OCI-LY7 (cell line): ENCODE measurements around the gene RPH3AL. TPM values are rescaled to one million over a fixed set of nuclear protein-coding genes. Genes with fewer than 3 reads are reported as not detected.
"Not testable (repeated sequence)": the region's sequence is repeated elsewhere in the genome, so short reads cannot be mapped to it uniquely, and the experiment has no call there.

Experiments used
- BruUV-seq: library from RNA; stranded (reverse); fragments of 400-500 nt; replicated peaks from 2 replicates; lab custom pipeline; 2021; lab: Mats Ljungman, UMichigan
- CTCF ChIA-PET: fragments of 300-600 bp; sonication (Branson Sonifier 250); formaldehyde crosslinking; loops from one replicate; lab custom pipeline; 2022; ENCODE audit warnings: antibody characterized with exemption; ENCODE audit not compliant: unreplicated experiment; lab: Charles Lee
- POLR2A ChIA-PET: fragments of 300-600 bp; sonication (Branson Sonifier 250); formaldehyde crosslinking; loops from one replicate; lab custom pipeline; 2022; ENCODE audit warnings: antibody characterized with exemption; lab: Charles Lee
- DNase-seq: peaks from one replicate; pipeline ENCODE4 v3.0.0-alpha.2; 2015; ENCODE audit warnings: low spot score
- H2AFZ ChIP-seq: fragments of 200-600 bp; sonication (generic), shearing (Covaris generic); 2 replicates; pipeline ENCODE4 v1.6.1; 2014; ENCODE audit warnings: mild to moderate bottlenecking, antibody characterized with exemption, low read length, moderate library complexity
- H3K27ac ChIP-seq: fragments of 200-600 bp; sonication (generic); 2 replicates; pipeline ENCODE4 v1.5.1; 2014; ENCODE audit warnings: mixed run types, low read depth, mild to moderate bottlenecking, moderate library complexity, low read length, inconsistent platforms; ENCODE audit not compliant: poor library complexity, severe bottlenecking
- H3K36me3 ChIP-seq: fragments of 200-600 bp; sonication (generic); 2 replicates; pipeline ENCODE4 v1.6.1; 2014; ENCODE audit warnings: mild to moderate bottlenecking, antibody characterized with exemption, low read length, moderate library complexity, mixed read lengths; ENCODE audit not compliant: insufficient read depth
- H3K4me1 ChIP-seq: fragments of 200-600 bp; sonication (generic); 2 replicates; pipeline ENCODE4 v1.5.1; 2014; ENCODE audit warnings: mild to moderate bottlenecking, low read length; ENCODE audit not compliant: insufficient read depth, poor library complexity, severe bottlenecking
- H3K4me2 ChIP-seq: fragments of 200-600 bp; sonication (generic); 2 replicates; pipeline ENCODE4 v1.6.1; 2014; ENCODE audit warnings: mild to moderate bottlenecking, low read length
- H3K4me3 ChIP-seq: fragments of 200-600 bp; sonication (generic); 2 replicates; pipeline ENCODE4 v1.5.1; 2014; ENCODE audit warnings: mild to moderate bottlenecking, low read depth, low read length; ENCODE audit not compliant: poor library complexity, severe bottlenecking
- H3K79me2 ChIP-seq: fragments of 200-600 bp; sonication (generic); 2 replicates; pipeline ENCODE4 v1.6.1; 2016; ENCODE audit warnings: low read depth, mild to moderate bottlenecking, low read length, moderate library complexity, mixed read lengths; ENCODE audit not compliant: insufficient read depth
- H3K9me2 ChIP-seq: fragments of 200-600 bp; sonication (generic); 2 replicates; pipeline ENCODE4 v1.6.1; 2016; ENCODE audit warnings: mild to moderate bottlenecking, low read length, mixed read lengths; ENCODE audit not compliant: insufficient read depth
- H3K9me3 ChIP-seq: fragments of 200-600 bp; sonication (generic); 2 replicates; pipeline ENCODE4 v1.6.1; 2014; ENCODE audit warnings: mild to moderate bottlenecking, mixed run types, low read length, mixed read lengths
- H4K20me1 ChIP-seq: fragments of 200-600 bp; sonication (generic); 2 replicates; pipeline ENCODE4 v1.6.1; 2014; ENCODE audit warnings: mild to moderate bottlenecking, antibody characterized with exemption, low read length, moderate library complexity, mixed read lengths; ENCODE audit not compliant: insufficient read depth
- EZH2phosphoT487 ChIP-seq: fragments of 200-600 bp; sonication (generic); IDR thresholded peaks from 2 replicates; pipeline ENCODE4 v1.6.1; 2018; ENCODE audit warnings: low read depth, borderline replicate concordance, mild to moderate bottlenecking, mixed run types, antibody characterized with exemption, low read length, moderate library complexity, mixed read lengths
- intact Hi-C: fragments of 100-400 bp; cut with micrococcal nuclease; formaldehyde crosslinking; loops from one replicate; pipeline ENCODE4 v1.10.0; 2022; ENCODE audit not compliant: unreplicated experiment
- total RNA-seq, 2 experiments: library from RNA; depleted of rRNA in 1 of 2; stranded (reverse); fragments of >200 nt in 1 of 2; shearing (Covaris generic) in 1 of 2; gene quantifications; 2 replicates each; pipeline ENCODE4 v1.2.3, GENCODE V29; 2014 to 2022
- TF ChIP-seq, protein P1 (sequence below): fragments of 200-600 bp; sonication (generic); conservative IDR thresholded peaks from 2 replicates; pipeline ENCODE4 v1.5.1; 2014; ENCODE audit warnings: mild to moderate bottlenecking, antibody characterized with exemption, low read length, moderate library complexity, mixed read lengths

The RPH3AL gene
- total RNA-seq, 2 experiments from 2014 or later: 1.0 to 2.2 TPM

DNA sequence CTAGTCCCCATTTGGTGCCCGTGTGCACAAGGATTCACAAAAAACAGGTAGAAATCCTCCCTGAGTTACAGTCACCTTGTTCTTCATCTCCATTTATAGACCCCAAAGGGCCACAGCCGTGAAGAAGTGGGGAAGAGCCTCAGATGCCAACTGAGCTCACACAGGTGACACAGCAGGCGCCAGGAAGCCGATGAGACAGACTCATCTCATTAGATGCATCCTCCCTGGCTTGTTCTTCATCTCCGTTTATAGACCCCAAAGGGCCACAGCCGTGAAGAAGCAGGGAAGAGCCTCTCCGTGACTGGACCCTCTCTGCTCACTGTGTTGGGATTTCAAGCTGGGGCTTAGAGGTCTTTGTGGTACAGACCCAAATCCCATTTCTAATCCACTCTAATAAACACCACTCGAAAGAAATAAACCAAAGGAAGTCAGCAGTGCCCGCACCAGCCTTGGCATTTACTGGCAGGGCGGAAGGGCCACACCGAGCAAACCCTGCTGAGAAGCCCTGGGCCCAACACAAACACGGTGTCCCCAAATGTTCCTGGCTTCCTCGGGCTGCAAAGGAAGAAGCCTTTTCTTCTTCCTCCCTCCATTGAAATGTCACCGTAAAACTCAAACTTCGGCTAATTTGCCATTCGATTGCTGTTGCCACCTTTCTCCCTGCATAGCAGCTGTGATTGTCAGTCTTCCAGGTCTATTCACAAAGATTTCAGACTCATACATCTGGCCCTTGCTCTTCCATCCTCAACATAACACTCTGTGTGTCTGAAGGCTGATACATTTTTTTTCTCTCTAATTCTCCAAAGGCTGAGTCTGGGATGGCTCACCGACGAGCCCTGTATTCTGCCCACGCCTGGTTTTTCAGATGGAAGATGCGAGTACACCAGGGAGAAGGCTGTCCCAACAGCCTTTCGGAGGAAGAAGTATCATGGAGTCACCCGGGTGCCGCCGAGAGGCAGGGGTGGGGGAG lies 126.2 kb downstream of the RPH3AL start:
- no peak overlapping the region for H2AFZ ChIP-seq
- H3K27ac ChIP-seq: no peak overlapping the region
- no peak overlapping the region for H3K4me3 ChIP-seq
- ChIA-PET POLR2A (no interaction called here), CTCF (no interaction called here)
- DNase-seq: no peak
- H3K9me2 ChIP-seq: no peaks in the 10 kb centered on the region
- intact Hi-C loops: no loop called here
- H4K20me1 ChIP-seq: no peaks in the 10 kb centered on the region
- H3K4me2 ChIP-seq: no peak overlapping the region
- no peaks in the 10 kb centered on the region for H3K9me3 ChIP-seq
- BruUV-seq: no TSS peak
- no peaks in the 10 kb centered on the region for H3K36me3 ChIP-seq
- TF ChIP-seq EZH2phosphoT487: no peak
- TF ChIP-seq, protein P1, sequence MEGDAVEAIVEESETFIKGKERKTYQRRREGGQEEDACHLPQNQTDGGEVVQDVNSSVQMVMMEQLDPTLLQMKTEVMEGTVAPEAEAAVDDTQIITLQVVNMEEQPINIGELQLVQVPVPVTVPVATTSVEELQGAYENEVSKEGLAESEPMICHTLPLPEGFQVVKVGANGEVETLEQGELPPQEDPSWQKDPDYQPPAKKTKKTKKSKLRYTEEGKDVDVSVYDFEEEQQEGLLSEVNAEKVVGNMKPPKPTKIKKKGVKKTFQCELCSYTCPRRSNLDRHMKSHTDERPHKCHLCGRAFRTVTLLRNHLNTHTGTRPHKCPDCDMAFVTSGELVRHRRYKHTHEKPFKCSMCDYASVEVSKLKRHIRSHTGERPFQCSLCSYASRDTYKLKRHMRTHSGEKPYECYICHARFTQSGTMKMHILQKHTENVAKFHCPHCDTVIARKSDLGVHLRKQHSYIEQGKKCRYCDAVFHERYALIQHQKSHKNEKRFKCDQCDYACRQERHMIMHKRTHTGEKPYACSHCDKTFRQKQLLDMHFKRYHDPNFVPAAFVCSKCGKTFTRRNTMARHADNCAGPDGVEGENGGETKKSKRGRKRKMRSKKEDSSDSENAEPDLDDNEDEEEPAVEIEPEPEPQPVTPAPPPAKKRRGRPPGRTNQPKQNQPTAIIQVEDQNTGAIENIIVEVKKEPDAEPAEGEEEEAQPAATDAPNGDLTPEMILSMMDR: no peak
- no peaks in the 10 kb centered on the region for H3K79me2 ChIP-seq
- peaks cover 21% of the 10 kb centered on the region for H3K4me1 ChIP-seq

DNA sequence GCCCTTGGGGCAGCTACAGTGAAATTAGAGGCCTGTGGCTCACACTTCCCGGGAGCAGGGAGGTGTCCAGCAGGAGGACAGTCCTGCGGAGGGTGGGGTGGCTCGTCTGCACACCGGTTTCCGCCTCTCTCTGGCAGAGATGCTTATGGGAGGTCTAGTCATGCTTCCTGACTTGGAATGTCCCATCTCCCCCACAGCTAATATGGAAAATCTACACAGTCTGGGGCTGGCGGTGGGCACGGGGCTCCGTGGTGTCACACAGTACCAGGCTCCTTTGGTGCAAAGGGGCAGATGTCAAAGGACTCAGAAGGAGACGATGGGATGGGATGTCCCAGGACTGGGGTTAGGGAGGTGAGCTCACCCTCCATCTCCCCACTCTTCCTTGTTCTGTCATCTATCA lies 127.1 kb downstream of the RPH3AL start:
- intact Hi-C loops: no loop called here
- no peaks in the 10 kb centered on the region for H3K9me2 ChIP-seq
- TF ChIP-seq, protein P1: no peak
- TF ChIP-seq EZH2phosphoT487: no peak
- POLR2A ChIA-PET: no interaction called here
- H4K20me1 ChIP-seq: no peaks in the 10 kb centered on the region
- H3K4me1 ChIP-seq: peaks cover 13% of the 10 kb centered on the region
- no peaks in the 10 kb centered on the region for H3K9me3 ChIP-seq
- H3K27ac ChIP-seq: no peak overlapping the region
- H2AFZ ChIP-seq: no peak overlapping the region
- no peak overlapping the region for H3K4me2 ChIP-seq
- no peaks in the 10 kb centered on the region for H3K79me2 ChIP-seq
- H3K36me3 ChIP-seq: no peaks in the 10 kb centered on the region
- no TSS peak for BruUV-seq
- no peak for DNase-seq
- no peak overlapping the region for H3K4me3 ChIP-seq
- CTCF ChIA-PET: no interaction called here

DNA sequence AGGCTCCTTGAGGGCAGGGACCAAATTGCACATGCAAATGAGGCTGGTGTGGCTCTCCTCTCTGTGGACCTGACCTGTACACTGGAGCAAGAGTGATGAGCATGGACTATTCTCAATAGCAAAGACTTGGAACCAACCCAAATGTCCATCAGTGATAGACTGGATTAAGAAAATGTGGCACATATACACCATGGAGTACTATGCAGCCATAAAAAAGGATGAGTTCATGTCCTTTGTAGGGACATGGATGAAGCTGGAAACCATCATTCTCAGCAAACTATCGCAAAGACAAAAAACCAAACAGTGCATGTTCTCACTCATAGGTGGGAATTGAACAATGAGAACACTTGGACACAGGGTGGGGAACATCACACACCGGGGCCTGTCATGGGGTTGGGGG lies 128.0 kb downstream of the RPH3AL start:
- H2AFZ ChIP-seq, H3K4me1 ChIP-seq, H4K20me1 ChIP-seq, H3K4me2 ChIP-seq, BruUV-seq, POLR2A ChIA-PET, H3K4me3 ChIP-seq, CTCF ChIA-PET, H3K9me3 ChIP-seq, H3K36me3 ChIP-seq, H3K9me2 ChIP-seq, DNase-seq, intact Hi-C loops, H3K79me2 ChIP-seq, H3K27ac ChIP-seq: not testable (repeated sequence)
